Naive B cell (primary cell): ENCODE results near the gene MLLT3. TPM values are rescaled to one million over a fixed set of nuclear protein-coding genes. Genes with fewer than 3 reads are reported as not detected.

ENCODE experiments used
- ATAC-seq, 2 donors: fragments of 150-1000 bp; cut with Tn5 transposase; 2 replicates each; pipeline ENCODE4 v1.10.0; 2021; ENCODE audit warnings: low read depth in 2 of 2, mild to moderate bottlenecking in 2 of 2, moderate library complexity in 2 of 2
- DNase-seq: peaks from one replicate; pipeline ENCODE4 v3.0.0; 2022
- H3K27ac Mint-ChIP-seq, 6 donors: one replicate each; pipeline ENCODE4 v1.8.0; 2020 to 2022; ENCODE audit warnings: mild to moderate bottlenecking in 6 of 6, mixed read lengths in 6 of 6, moderate library complexity in 5 of 6, inconsistent platforms in 2 of 6
- H3K27me3 Mint-ChIP-seq, 3 donors: one replicate each; pipeline ENCODE4 v1.8.0; 2021 to 2022; ENCODE audit warnings: mixed read lengths in 3 of 3, mild to moderate bottlenecking in 1 of 3
- H3K36me3 Mint-ChIP-seq, 2 donors: one replicate each; pipeline ENCODE4 v1.8.0; 2020 to 2022; ENCODE audit warnings: mixed read lengths in 2 of 2, inconsistent platforms in 1 of 2, mild to moderate bottlenecking in 1 of 2
- H3K4me1 Mint-ChIP-seq, 3 donors: one replicate each; pipeline ENCODE4 v1.8.0; 2020 to 2022; ENCODE audit warnings: mixed read lengths in 3 of 3, inconsistent platforms in 1 of 3, mild to moderate bottlenecking in 1 of 3, moderate library complexity in 1 of 3
- H3K4me3 Mint-ChIP-seq, 8 donors: one replicate each; pipeline ENCODE4 v1.8.0; 2020 to 2022; ENCODE audit warnings: mild to moderate bottlenecking in 8 of 8, mixed read lengths in 8 of 8, moderate library complexity in 8 of 8, inconsistent platforms in 2 of 8
- H3K9me3 Mint-ChIP-seq, 7 donors: one replicate each; pipeline ENCODE4 v1.8.0; 2020 to 2022; ENCODE audit warnings: mixed read lengths in 7 of 7, mild to moderate bottlenecking in 5 of 7, inconsistent platforms in 2 of 7, moderate library complexity in 1 of 7
- polyA plus RNA-seq, 6 donors: library from polyadenylated mRNA; unstranded; fragments of 300-500 nt; fragmentation: Illumina TruSeq; gene quantifications; one replicate each; pipeline ENCODE4 v1.2.3, GENCODE V29; 2021; ENCODE audit warnings: low read depth in 6 of 6

MLLT3 gene
- polyA plus RNA-seq, 6 donors from 2014 or later: 3.2 to 11.6 (median 5.7) TPM

- Mint-ChIP-seq H3K9me3 (no peaks in the 10 kb centered on the region), H3K27ac (no peak overlapping the region), H3K4me1 (peaks cover 0 to 5% (median 4%) of the 10 kb centered on the region in 3 donors), H3K4me3 (no peak overlapping the region), H3K27me3 (no peaks in the 10 kb centered on the region), H3K36me3 (no peaks in the 10 kb centered on the region)
- ATAC-seq (no peak), DNase-seq (no peak)
Observed at GRCh38 chr9:20480249-20480648, 142.1 kb downstream of the MLLT3 start.

- H3K27me3 Mint-ChIP-seq: no peaks in the 10 kb centered on the region
- DNase-seq (no peak), ATAC-seq (no peak)
- no peaks in the 10 kb centered on the region for H3K9me3 Mint-ChIP-seq
- H3K4me1 Mint-ChIP-seq: peaks cover 0 to 5% (median 4%) of the 10 kb centered on the region in 3 donors
- H3K36me3 Mint-ChIP-seq: no peaks in the 10 kb centered on the region
- no peak overlapping the region for H3K27ac Mint-ChIP-seq
- no peak overlapping the region for H3K4me3 Mint-ChIP-seq
Observed at GRCh38 chr9:20479419-20480155, 142.7 kb downstream of the MLLT3 start.

GRCh38 chr9:20478786-20479185, 143.5 kb downstream of the MLLT3 start:
- no peaks in the 10 kb centered on the region for H3K27me3 Mint-ChIP-seq
- no peaks in the 10 kb centered on the region for H3K9me3 Mint-ChIP-seq
- H3K4me3 Mint-ChIP-seq: no peak overlapping the region
- H3K27ac Mint-ChIP-seq: no peak overlapping the region
- ATAC-seq (no peak), DNase-seq (no peak)
- no peaks in the 10 kb centered on the region for H3K36me3 Mint-ChIP-seq
- peaks cover 0 to 5% (median 4%) of the 10 kb centered on the region in 3 donors for H3K4me1 Mint-ChIP-seq

DNA sequence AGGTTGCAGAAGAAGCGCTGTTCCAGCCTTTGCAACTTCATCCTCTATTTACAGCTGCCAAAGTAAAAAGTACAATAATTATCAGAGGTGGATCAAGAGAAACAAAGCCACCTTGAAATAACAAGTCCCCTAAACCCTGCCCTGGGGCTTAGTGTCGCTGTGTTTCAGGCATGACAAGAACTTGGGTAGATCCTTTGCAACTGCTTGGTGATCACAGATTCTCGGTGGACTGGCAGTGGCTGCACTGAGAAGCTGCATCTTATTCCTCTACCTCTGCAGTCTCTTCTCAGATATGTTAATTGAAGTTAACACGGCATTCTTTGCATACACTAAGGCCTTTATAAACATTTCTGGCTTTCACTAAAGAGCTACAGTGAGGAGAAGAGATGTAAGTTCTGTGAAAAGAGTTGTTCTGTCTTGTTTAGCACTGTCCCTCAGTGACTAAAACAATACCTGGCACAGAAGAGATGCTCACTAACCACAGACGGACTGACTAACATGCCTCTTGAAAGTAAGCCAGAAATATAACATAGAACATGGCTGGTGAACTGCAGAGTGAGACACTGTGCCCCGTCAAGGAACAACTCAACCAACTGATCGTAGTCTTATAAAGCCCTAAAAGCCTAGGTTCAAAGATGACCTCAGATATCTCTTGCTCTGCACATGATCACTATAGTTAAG, 144.2 kb downstream of the MLLT3 start:
- Mint-ChIP-seq H3K36me3 (no peaks in the 10 kb centered on the region), H3K4me3 (no peak overlapping the region), H3K4me1 (peaks cover 0 to 5% (median 4%) of the 10 kb centered on the region in 3 donors), H3K9me3 (no peaks in the 10 kb centered on the region), H3K27ac (no peak overlapping the region), H3K27me3 (no peaks in the 10 kb centered on the region)
- ATAC-seq (no peak), DNase-seq (no peak)

DNA sequence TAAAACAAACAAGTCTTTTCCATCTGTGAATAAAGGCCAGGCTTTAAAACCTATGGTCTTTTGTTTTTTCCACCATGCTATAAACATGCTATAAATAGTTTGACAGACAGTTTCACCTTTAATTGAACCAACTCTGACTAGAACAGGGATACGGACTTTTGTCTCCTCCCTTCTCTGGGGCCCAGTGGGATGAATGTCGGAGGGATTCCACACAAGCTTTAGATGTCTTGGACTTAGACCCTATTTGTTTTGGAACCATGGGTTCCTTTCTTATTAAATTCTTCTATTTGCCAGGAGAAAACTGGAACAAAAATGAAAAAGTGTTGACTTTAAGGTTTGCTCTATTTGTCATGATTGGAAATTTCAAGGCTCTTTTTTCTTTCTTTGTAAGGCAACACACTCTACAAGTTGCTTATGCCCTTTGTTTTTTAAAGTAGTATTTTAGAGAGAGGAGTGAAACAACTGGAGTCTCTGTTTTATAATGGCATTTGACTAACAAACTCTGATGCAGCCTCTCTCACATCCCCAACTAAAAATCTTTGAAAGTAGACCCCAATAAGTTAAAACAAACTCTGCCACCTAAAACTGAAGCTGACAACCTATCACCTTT, 145.3 kb downstream of the MLLT3 start:
- Mint-ChIP-seq H3K4me3 (no peak overlapping the region), H3K27me3 (no peaks in the 10 kb centered on the region), H3K9me3 (no peaks in the 10 kb centered on the region), H3K27ac (peak overlapping the region in 1 of 6 donors; percentile 40), H3K4me1 (peaks cover 0 to 5% (median 4%) of the 10 kb centered on the region in 3 donors), H3K36me3 (no peaks in the 10 kb centered on the region)
- DNase-seq (no peak), ATAC-seq (no peak)

GRCh38 chr9:20474496-20474895, 147.8 kb downstream of the MLLT3 start:
- H3K27me3 Mint-ChIP-seq: no peaks in the 10 kb centered on the region
- no peak for DNase-seq
- ATAC-seq: no peak
- H3K27ac Mint-ChIP-seq: no peak overlapping the region
- no peaks in the 10 kb centered on the region for H3K9me3 Mint-ChIP-seq
- no peaks in the 10 kb centered on the region for H3K4me1 Mint-ChIP-seq
- H3K36me3 Mint-ChIP-seq: no peaks in the 10 kb centered on the region
- no peak overlapping the region for H3K4me3 Mint-ChIP-seq

DNA sequence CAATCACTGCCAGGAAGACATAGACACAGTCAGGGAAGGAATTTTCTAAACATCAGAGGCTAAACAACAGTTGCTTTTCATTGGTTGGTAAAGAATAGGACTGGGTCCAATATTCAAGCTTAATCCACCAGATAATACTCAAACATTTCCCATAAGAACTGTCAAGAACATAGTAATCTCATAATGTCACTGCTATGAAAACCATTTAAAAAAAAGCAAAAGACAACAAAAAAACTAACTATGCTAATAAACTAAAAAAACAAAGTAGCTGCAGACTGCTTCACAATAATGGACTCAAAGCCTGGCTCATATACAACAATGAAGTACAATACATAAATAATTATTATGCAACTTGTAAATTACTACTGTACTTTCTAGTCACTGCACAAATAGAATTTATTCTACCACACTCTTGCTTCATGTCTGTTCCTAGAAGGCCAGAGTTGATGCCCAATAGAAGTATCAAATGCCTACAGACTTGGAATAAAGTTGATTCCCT, 148.7 kb downstream of the MLLT3 start:
- H3K9me3 Mint-ChIP-seq: no peaks in the 10 kb centered on the region
- no peaks in the 10 kb centered on the region for H3K4me1 Mint-ChIP-seq
- no peaks in the 10 kb centered on the region for H3K36me3 Mint-ChIP-seq
- DNase-seq (no peak), ATAC-seq (no peak)
- no peaks in the 10 kb centered on the region for H3K27me3 Mint-ChIP-seq
- H3K27ac Mint-ChIP-seq: no peak overlapping the region
- H3K4me3 Mint-ChIP-seq: no peak overlapping the region

DNA sequence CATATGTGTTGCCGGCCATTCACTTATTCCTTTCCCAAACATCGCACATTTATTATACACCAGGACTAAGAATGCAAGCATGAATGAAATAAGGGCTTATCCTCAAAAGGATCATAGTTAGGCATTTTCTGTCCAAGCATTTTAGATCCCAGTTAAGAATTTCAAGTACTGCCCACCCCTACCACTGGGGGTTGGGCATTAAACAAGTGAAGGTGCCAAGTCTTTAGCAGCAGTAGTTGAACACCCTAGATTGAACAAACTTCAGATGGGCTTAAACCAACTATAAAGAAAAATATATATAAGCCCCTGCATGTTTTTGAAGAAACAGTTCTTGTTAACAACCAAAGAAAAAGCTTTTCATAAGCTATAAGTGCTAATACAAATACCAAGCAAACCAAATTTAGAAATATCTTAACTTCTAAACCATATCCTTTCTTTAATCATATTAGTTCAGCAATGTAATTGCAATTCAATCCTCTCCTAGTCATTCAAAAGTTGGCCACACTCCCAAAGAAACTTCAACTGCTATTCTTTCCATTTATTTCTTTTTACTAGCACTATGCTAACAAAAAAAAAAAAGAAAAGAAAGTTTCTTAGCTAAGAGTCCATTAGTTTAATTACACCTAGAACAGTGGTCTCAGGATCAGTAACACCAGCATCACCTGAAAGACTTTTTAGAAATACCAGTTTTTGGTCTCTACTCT, 149.8 kb downstream of the MLLT3 start:
- Mint-ChIP-seq H3K36me3 (no peaks in the 10 kb centered on the region), H3K9me3 (no peaks in the 10 kb centered on the region), H3K27me3 (no peaks in the 10 kb centered on the region), H3K4me3 (no peak overlapping the region), H3K27ac (no peak overlapping the region), H3K4me1 (no peaks in the 10 kb centered on the region)
- ATAC-seq: no peak
- DNase-seq: no peak

DNA sequence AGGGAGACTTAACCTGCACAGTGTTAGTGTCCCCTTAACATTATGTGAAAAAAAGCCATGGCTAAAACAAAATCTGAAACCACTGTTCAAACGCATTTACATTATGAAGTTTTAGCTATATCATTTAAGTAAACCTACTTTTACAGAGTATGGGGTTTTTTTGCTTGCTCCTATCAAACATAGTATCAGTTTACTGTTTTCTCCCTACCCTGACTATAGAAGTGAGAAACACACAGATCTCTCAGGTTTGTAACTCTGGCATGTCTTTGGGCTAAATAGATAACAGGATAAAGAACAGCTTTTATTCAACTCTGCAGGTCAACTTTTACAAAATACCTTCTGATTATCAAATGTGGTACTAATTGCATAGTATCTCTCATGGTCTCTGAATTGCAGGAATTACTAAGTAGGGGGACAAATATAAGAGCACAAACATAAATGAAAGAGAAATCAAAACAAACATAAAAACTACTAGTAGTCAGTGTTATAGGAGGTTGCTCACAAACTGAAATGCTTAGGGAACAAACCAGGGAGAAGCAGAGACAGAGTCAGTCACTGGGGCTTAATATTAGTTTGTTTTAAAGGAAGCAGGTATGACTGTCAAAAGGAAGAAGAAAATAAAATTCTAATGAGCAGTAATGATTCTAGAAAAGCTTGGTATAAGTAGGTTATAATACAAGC, 155.8 kb downstream of the MLLT3 start:
- Mint-ChIP-seq H3K27me3 (peaks cover 0 to 17% (median 0%) of the 10 kb centered on the region in 3 donors), H3K27ac (no peak overlapping the region), H3K4me1 (peaks cover 3 to 15% (median 9%) of the 10 kb centered on the region in 3 donors), H3K36me3 (no peaks in the 10 kb centered on the region), H3K4me3 (no peak overlapping the region), H3K9me3 (no peaks in the 10 kb centered on the region)
- ATAC-seq: no peak
- DNase-seq: no peak

DNA sequence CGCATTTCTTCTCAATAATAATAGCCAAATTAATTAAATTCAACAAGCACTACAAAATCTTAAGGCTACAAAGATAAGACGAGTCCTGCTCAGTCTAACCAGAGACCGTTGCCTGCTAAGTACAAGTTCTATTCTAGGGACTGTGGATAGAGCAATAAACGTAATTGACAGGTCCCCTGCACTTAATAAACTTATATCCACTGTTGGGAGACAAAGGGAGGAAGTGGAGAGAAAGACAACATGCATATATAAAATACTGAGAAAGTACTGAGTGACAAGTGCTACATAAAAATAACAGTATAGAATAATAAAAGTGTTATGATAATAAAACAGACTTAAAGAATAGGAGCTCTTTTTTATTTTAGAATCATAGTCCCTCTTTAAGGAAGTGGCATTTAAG, 158.1 kb downstream of the MLLT3 start:
- Mint-ChIP-seq H3K27me3 (peaks cover 0 to 17% (median 0%) of the 10 kb centered on the region in 3 donors), H3K27ac (no peak overlapping the region), H3K4me3 (no peak overlapping the region), H3K4me1 (peaks cover 3 to 15% (median 9%) of the 10 kb centered on the region in 3 donors), H3K9me3 (no peaks in the 10 kb centered on the region), H3K36me3 (no peaks in the 10 kb centered on the region)
- no peak for DNase-seq
- no peak for ATAC-seq

- Mint-ChIP-seq H3K27me3 (peaks cover 0 to 17% (median 0%) of the 10 kb centered on the region in 3 donors), H3K36me3 (no peaks in the 10 kb centered on the region), H3K4me1 (peaks cover 3 to 15% (median 9%) of the 10 kb centered on the region in 3 donors)
Observed at GRCh38 chr9:20463823-20464222, 158.5 kb downstream of the MLLT3 start.

GRCh38 chr9:20462410-20462809, 159.9 kb downstream of the MLLT3 start:
- H3K4me3 Mint-ChIP-seq: no peak overlapping the region
- ATAC-seq: no peak
- peaks cover 3 to 15% (median 9%) of the 10 kb centered on the region in 3 donors for H3K4me1 Mint-ChIP-seq
- DNase-seq: no peak
- H3K27ac Mint-ChIP-seq: no peak overlapping the region
- H3K36me3 Mint-ChIP-seq: no peaks in the 10 kb centered on the region
- H3K9me3 Mint-ChIP-seq: no peaks in the 10 kb centered on the region
- H3K27me3 Mint-ChIP-seq: peaks cover 0 to 17% (median 0%) of the 10 kb centered on the region in 3 donors

More at GRCh38 chr9:20463823-20464222, 158.5 kb downstream of the MLLT3 start:
- no peak for DNase-seq
- no peak overlapping the region for H3K4me3 Mint-ChIP-seq
- H3K27ac Mint-ChIP-seq: no peak overlapping the region
- no peak for ATAC-seq
- no peaks in the 10 kb centered on the region for H3K9me3 Mint-ChIP-seq

GRCh38 chr9:20447291-20447690, 175.0 kb downstream of the MLLT3 start:
- H3K36me3 Mint-ChIP-seq: no peaks in the 10 kb centered on the region
- H3K27ac Mint-ChIP-seq: no peak overlapping the region
- H3K4me3 Mint-ChIP-seq: no peak overlapping the region
- H3K4me1 Mint-ChIP-seq: peaks cover 0 to 5% (median 3%) of the 10 kb centered on the region in 3 donors
- DNase-seq (no peak), ATAC-seq (no peak)
- peaks cover 0 to 6% (median 4%) of the 10 kb centered on the region in 3 donors for H3K27me3 Mint-ChIP-seq
- no peaks in the 10 kb centered on the region for H3K9me3 Mint-ChIP-seq
